Upper lobe of right lung (tissue), 1 donor: Measurements from ENCODE around the gene CMTR1. TPM values are rescaled to one million over a fixed set of nuclear protein-coding genes. Genes with fewer than 3 reads are reported as not detected.
A peak's percentile ranks its signal among the peaks of the same experiment; 100 is the strongest.

Experiments used
- ATAC-seq: fragments of 200-7000 bp; cut with Tn5 transposase; one replicate; pipeline ENCODE4 v1.9.1; 2020; ENCODE audit warnings: mild to moderate bottlenecking, moderate library complexity
- DNase-seq: peaks from one replicate; pipeline ENCODE4 v3.0.0-alpha.2; 2020
- H3K27ac ChIP-seq: fragments of 200-600 bp; one replicate; pipeline ENCODE4 v1.8.0; 2022
- H3K27me3 ChIP-seq: fragments of 200-600 bp; one replicate; pipeline ENCODE4 v1.8.0; 2022; ENCODE audit warnings: mild to moderate bottlenecking
- H3K36me3 ChIP-seq: fragments of 200-600 bp; one replicate; pipeline ENCODE4 v1.8.0; 2022
- H3K4me1 ChIP-seq: fragments of 200-600 bp; one replicate; pipeline ENCODE4 v1.8.0; 2022
- H3K4me3 ChIP-seq: fragments of 200-600 bp; one replicate; pipeline ENCODE4 v1.8.0; 2022; ENCODE audit warnings: mild to moderate bottlenecking
- H3K9me3 ChIP-seq: fragments of 200-600 bp; one replicate; pipeline ENCODE4 v1.8.0; 2022
- intact Hi-C: fragments of 100-400 bp; cut with DNase I; formaldehyde crosslinking; loops from one replicate; pipeline ENCODE4 v1.11.0; 2022
- long read RNA-seq: library from polyadenylated mRNA; unstranded; transcript quantifications from one replicate; pipeline ENCODE4 v2.0.0, GENCODE V29; 2021
- total RNA-seq: library from RNA; stranded (reverse); fragmentation: NEBNext Ultra II Directional; extraction: Animal tissue kit (Norgen Biotek cat#: 25700); gene quantifications from one replicate; pipeline ENCODE4 v1.2.1, GENCODE V29; 2021
- TF ChIP-seq, protein P1 (sequence below): fragments of 200-600 bp; IDR thresholded peaks from one replicate; pipeline ENCODE4 v1.8.0; 2022; ENCODE audit warnings: antibody characterized with exemption
- donor health status: DM: no; HTN: yes; CAD: no; lungs with severe emphysema.

Gene CMTR1, protein sequence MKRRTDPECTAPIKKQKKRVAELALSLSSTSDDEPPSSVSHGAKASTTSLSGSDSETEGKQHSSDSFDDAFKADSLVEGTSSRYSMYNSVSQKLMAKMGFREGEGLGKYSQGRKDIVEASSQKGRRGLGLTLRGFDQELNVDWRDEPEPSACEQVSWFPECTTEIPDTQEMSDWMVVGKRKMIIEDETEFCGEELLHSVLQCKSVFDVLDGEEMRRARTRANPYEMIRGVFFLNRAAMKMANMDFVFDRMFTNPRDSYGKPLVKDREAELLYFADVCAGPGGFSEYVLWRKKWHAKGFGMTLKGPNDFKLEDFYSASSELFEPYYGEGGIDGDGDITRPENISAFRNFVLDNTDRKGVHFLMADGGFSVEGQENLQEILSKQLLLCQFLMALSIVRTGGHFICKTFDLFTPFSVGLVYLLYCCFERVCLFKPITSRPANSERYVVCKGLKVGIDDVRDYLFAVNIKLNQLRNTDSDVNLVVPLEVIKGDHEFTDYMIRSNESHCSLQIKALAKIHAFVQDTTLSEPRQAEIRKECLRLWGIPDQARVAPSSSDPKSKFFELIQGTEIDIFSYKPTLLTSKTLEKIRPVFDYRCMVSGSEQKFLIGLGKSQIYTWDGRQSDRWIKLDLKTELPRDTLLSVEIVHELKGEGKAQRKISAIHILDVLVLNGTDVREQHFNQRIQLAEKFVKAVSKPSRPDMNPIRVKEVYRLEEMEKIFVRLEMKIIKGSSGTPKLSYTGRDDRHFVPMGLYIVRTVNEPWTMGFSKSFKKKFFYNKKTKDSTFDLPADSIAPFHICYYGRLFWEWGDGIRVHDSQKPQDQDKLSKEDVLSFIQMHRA
- 42.2 TPM for total RNA-seq
- long read RNA-seq, full-length matches to known transcripts = 28 of 48 reads
- long read RNA-seq, partial matches to known transcripts = 11 of 48 reads
- long read RNA-seq, other reads (novel, unspliced or antisense) = 9 of 48 reads

- TF ChIP-seq, protein P1, sequence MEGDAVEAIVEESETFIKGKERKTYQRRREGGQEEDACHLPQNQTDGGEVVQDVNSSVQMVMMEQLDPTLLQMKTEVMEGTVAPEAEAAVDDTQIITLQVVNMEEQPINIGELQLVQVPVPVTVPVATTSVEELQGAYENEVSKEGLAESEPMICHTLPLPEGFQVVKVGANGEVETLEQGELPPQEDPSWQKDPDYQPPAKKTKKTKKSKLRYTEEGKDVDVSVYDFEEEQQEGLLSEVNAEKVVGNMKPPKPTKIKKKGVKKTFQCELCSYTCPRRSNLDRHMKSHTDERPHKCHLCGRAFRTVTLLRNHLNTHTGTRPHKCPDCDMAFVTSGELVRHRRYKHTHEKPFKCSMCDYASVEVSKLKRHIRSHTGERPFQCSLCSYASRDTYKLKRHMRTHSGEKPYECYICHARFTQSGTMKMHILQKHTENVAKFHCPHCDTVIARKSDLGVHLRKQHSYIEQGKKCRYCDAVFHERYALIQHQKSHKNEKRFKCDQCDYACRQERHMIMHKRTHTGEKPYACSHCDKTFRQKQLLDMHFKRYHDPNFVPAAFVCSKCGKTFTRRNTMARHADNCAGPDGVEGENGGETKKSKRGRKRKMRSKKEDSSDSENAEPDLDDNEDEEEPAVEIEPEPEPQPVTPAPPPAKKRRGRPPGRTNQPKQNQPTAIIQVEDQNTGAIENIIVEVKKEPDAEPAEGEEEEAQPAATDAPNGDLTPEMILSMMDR = no peak
- DNase-seq = peak; percentile 98
- H3K27me3 ChIP-seq = no peaks in the 10 kb centered on the region
- H3K9me3 ChIP-seq = no peaks in the 10 kb centered on the region
- H3K4me1 ChIP-seq = peaks cover 10% of the 10 kb centered on the region
- peak within 1 kb of the TSS; percentile 99 for H3K4me3 ChIP-seq
- H3K27ac ChIP-seq = peak within 1 kb of the TSS; percentile 95
- intact Hi-C loops = no loop called here
- ATAC-seq = peak; percentile 99
- H3K36me3 ChIP-seq = peaks cover 28% of the 10 kb centered on the region
These were observed at the start of gene CMTR1 for GRCh38 chr6:37432916-37433656. TSS of gene CMTR1 (plus strand) at chr6:37433221. CDS start at chr6:37435630, 2,409 bp downstream.

GRCh38 chr6:37388578-37388977 lies 44.4 kb upstream of the CMTR1 start:
- no peak for ATAC-seq
- no peak overlapping the region for H3K27ac ChIP-seq
- intact Hi-C loops = no loop called here
- H3K4me3 ChIP-seq = no peak overlapping the region
- H3K36me3 ChIP-seq = peaks cover 64% of the 10 kb centered on the region
- TF ChIP-seq, protein P1 = no peak
- H3K9me3 ChIP-seq = no peaks in the 10 kb centered on the region
- DNase-seq = no peak
- no peaks in the 10 kb centered on the region for H3K4me1 ChIP-seq
- H3K27me3 ChIP-seq = no peaks in the 10 kb centered on the region

- TF ChIP-seq, protein P1 = no peak
- Histone ChIP-seq H3K4me1 (no peaks in the 10 kb centered on the region), H3K36me3 (peaks cover 67% of the 10 kb centered on the region), H3K9me3 (no peaks in the 10 kb centered on the region), H3K4me3 (no peak overlapping the region), H3K27me3 (no peaks in the 10 kb centered on the region), H3K27ac (no peak overlapping the region)
- intact Hi-C loops = no loop called here
- no peak for ATAC-seq
- no peak for DNase-seq
These were observed 43.2 kb upstream of the CMTR1 start for GRCh38 chr6:37389857-37390256.

- intact Hi-C loops = no loop called here
- H3K36me3 ChIP-seq = peaks cover 67% of the 10 kb centered on the region
- no peaks in the 10 kb centered on the region for H3K27me3 ChIP-seq
- ATAC-seq = no peak
- no peaks in the 10 kb centered on the region for H3K9me3 ChIP-seq
- H3K4me1 ChIP-seq = no peaks in the 10 kb centered on the region
- TF ChIP-seq, protein P1 = no peak
- no peak overlapping the region for H3K27ac ChIP-seq
- no peak for DNase-seq
- no peak overlapping the region for H3K4me3 ChIP-seq
These were observed 41.9 kb upstream of the CMTR1 start for GRCh38 chr6:37391120-37391519.

DNA sequence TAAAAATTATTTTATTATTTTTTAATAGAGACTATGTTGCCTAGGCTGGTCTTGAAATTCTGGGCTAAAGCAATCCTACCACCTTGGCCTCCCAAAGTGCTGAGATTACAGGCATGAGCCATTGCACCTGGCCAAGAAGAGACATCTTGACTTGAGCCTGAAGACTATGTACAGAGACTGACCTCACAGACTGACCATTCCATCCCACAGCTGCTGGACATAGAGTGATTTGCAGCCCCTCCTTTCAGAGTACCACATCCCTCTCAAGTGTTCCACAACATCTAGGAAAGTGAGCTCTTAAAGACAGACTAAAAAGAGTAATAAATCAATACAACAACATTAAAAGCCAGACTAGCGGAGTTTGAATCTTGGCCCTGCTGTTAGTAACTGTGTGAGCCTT lies 40.2 kb upstream of the CMTR1 start:
- H3K9me3 ChIP-seq = no peaks in the 10 kb centered on the region
- no peak overlapping the region for H3K27ac ChIP-seq
- ATAC-seq (no peak), DNase-seq (no peak)
- no peak overlapping the region for H3K4me3 ChIP-seq
- no peaks in the 10 kb centered on the region for H3K27me3 ChIP-seq
- intact Hi-C loops = no loop called here
- H3K4me1 ChIP-seq = no peaks in the 10 kb centered on the region
- peaks cover 53% of the 10 kb centered on the region for H3K36me3 ChIP-seq
- TF ChIP-seq, protein P1 = no peak
